ENCODE results near the gene JCHAIN. TPM values are rescaled to one million over a fixed set of nuclear protein-coding genes. Genes with fewer than 3 reads are reported as not detected.

Gene JCHAIN
- total and polyA plus RNA-seq, 7 donors: 0.13 to 3.0 (median 0.73) TPM

- Histone ChIP-seq H3K36me3 (ENCODE audit: insufficient read depth in 1 of 2, low read depth in 1 of 2) (no peaks in the 10 kb centered on the region), H3K4me1 (peaks cover 20% of the 10 kb centered on the region), H3K4me3 (peak overlapping the region; percentile 85), H3K9me3 (no peaks in the 10 kb centered on the region), H3K27me3 (ENCODE audit: insufficient read depth in 3 of 3, low read length in 2 of 3) (no peaks in the 10 kb centered on the region), H3K27ac (peak overlapping the region; percentile 98)
- WGBS, 3 donors: 89 to 100% (median 94%) methylated on average over 1 of the region's 1 CpG
- DNase-seq: no peak
- no peak for TF ChIP-seq CTCF (IDR thresholded peaks at IDR 0.05)
- ATAC-seq: no peak
- intact Hi-C loops (cut with DNase I): loop anchor here (5.0 to 10.0 kb wide), 3 partner anchors 96 to 288 kb away; partner anchors contain the start of genes DCK (in 1 of the 2) and GRSF1 (in 1 of the 2)
Observed at GRCh38 chr4:70706516-70706915, 40.2 kb upstream of the JCHAIN start.

DNA sequence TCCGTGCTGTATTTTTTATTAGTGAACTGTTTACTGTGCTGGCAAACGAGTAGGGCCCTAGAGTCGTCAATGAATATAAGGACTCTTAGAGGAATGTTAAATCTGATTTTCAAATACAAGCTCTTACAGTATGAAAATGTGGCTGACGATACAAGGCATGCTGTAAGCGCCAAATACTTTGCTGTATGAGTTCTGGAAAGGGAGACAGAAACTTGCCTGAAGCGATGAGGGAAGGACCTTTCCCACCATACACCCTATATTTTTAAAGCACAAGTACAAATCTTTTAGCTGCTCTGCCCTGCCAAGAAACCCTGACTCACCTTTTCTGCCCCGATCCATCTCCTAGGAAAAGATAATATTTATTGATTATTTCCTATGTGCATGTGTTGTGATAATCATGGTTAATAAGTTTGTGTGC, 39.7 kb upstream of the JCHAIN start:
- intact Hi-C loops (cut with DNase I): loop anchor here (5.0 to 10.0 kb wide), 3 partner anchors 96 to 289 kb away; partner anchors contain the start of genes DCK (in 1 of the 2) and GRSF1 (in 1 of the 2)
- Histone ChIP-seq H3K36me3 (ENCODE audit: insufficient read depth in 1 of 2, low read depth in 1 of 2) (no peaks in the 10 kb centered on the region), H3K4me3 (peak overlapping the region; percentile 85), H3K4me1 (peaks cover 20% of the 10 kb centered on the region), H3K9me3 (no peaks in the 10 kb centered on the region), H3K27me3 (ENCODE audit: insufficient read depth in 3 of 3, low read length in 2 of 3) (no peaks in the 10 kb centered on the region), H3K27ac (peak overlapping the region; percentile 98)
- no peak for TF ChIP-seq CTCF (IDR thresholded peaks at IDR 0.05)
- 6 to 11% (median 7%) methylated on average over 7 of the region's 7 CpGs for WGBS, 3 donors
- ATAC-seq (no peak), DNase-seq (no peak)

DNA sequence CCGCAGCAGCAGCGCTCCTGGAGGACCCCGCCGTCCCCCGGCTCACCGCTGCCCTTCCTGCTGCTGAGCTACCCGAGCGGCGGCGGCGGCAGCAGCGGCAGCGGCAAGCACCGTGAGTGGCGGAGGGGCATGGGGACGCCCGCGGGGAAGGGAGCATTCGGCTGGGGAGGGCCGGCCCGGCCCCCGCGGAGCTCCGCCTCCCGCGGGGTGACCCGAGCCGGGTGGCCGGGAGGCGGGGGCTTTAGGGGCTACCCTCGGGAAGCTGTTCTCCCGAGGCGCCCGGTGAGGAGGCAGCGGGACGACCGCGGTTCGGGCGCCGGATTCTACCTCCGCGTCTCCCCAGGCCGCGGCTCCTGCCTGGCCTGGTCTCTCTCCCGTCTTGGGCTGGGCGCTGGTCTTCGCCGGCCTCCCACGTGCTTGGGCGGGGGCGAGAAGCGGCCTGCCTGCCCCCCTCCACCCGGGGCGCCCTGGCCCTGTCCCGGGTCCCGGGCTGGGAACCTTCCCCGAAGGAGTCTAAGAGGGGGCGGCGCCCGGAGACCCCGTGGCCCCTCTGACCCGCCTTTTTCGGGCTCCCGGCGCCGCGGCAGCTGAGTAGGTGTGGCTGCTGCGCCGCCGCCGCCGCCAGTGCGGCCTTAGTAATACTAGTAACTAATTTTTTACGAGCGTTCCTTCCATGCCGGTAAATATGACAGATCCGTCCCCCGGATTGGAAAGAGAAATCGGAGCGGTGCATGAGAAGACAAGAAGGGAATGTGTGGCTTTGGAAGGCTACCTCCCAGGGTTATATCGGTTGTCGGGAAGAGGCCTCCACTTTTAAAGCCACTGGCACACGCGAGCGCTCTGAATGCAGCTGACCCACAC, 39.1 kb upstream of the JCHAIN start:
- Histone ChIP-seq H3K36me3 (ENCODE audit: insufficient read depth in 1 of 2, low read depth in 1 of 2) (no peaks in the 10 kb centered on the region), H3K4me3 (peak overlapping the region; percentile 85), H3K4me1 (peaks cover 20% of the 10 kb centered on the region), H3K9me3 (no peaks in the 10 kb centered on the region), H3K27ac (peak overlapping the region; percentile 98), H3K27me3 (ENCODE audit: insufficient read depth in 3 of 3, low read length in 2 of 3) (no peaks in the 10 kb centered on the region)
- DNase-seq (peak; percentile 83 to 88), ATAC-seq (peak; percentile 85 to 87 (median 86))
- intact Hi-C loops (cut with DNase I): loop anchor here (1.0 to 10.0 kb wide), 5 partner anchors 17 to 289 kb away; partner anchors contain the start of genes GRSF1 (in 2 of the 2), DCK (in 1 of the 2) and UTP3 (in 1 of the 2)
- 0 to 1% (median 0%) methylated on average over 56 to 86 of the region's 86 CpGs for WGBS, 3 donors
- no peak for TF ChIP-seq CTCF (IDR thresholded peaks at IDR 0.05)

GRCh38 chr4:70704931-70705182, 38.5 kb upstream of the JCHAIN start:
- Histone ChIP-seq H3K27ac (peak overlapping the region; percentile 98), H3K4me1 (peaks cover 20% of the 10 kb centered on the region), H3K27me3 (ENCODE audit: insufficient read depth in 3 of 3, low read length in 2 of 3) (no peaks in the 10 kb centered on the region), H3K4me3 (peak overlapping the region; percentile 85), H3K9me3 (no peaks in the 10 kb centered on the region), H3K36me3 (ENCODE audit: insufficient read depth in 1 of 2, low read depth in 1 of 2) (no peaks in the 10 kb centered on the region)
- intact Hi-C loops (cut with DNase I): loop anchor here (1.0 to 10.0 kb wide), 5 partner anchors 16 to 290 kb away; partner anchors contain the start of genes GRSF1 (in 2 of the 2), DCK (in 1 of the 2) and UTP3 (in 1 of the 2)
- no peak for DNase-seq
- ATAC-seq: peak; percentile 34 to 47 (median 40)
- WGBS, 3 donors: 0% methylated on average over 1 to 39 of the region's 39 CpGs
- peak; percentile 1 for TF ChIP-seq CTCF (IDR thresholded peaks at IDR 0.05)

Data from psoas muscle (tissue), 8 donors.